CD4-positive, alpha-beta T cell (primary cell): ENCODE data around the gene MSANTD2. TPM values are rescaled to one million over a fixed set of nuclear protein-coding genes. Genes with fewer than 3 reads are reported as not detected.

ENCODE experiments used
- ATAC-seq: fragments of 200-7000 bp; cut with Tn5 transposase; one replicate; pipeline ENCODE4 v1.10.0; 2022; ENCODE audit warnings: mild to moderate bottlenecking; ENCODE audit not compliant: poor library complexity
- CTCF ChIA-PET: fragments of 350-600 bp; sonication (Branson Sonifier 250); formaldehyde crosslinking; loops from one replicate; lab custom pipeline; 2021; ENCODE audit warnings: antibody characterized with exemption, inconsistent platforms; lab: Charles Lee
- POLR2A ChIA-PET: fragments of 350-600 bp; sonication (Branson Sonifier 250); formaldehyde crosslinking; loops from one replicate; lab custom pipeline; 2021; ENCODE audit warnings: antibody characterized with exemption, inconsistent platforms; lab: Charles Lee
- DNase-seq, 14 experiments: peaks; one replicate each; pipeline ENCODE4 v3.0.0-alpha.2; 2013 to 2020; ENCODE audit warnings: mixed read lengths in 2 of 14
- H3K27ac ChIP-seq, 2 donors: one replicate each; pipeline versions ENCODE4 v1.5.1 to v1.7.0; 2013; ENCODE audit warnings: low read length in 2 of 2, low read depth in 1 of 2, mild to moderate bottlenecking in 1 of 2
- H3K27me3 ChIP-seq, 2 experiments: 1 replicate in 1 of 2; 2 replicates in 1 of 2; pipeline versions ENCODE4 v1.6.1 to v1.7.0; 2013; ENCODE audit warnings: low read length in 2 of 2, control low read depth in 1 of 2, mild to moderate bottlenecking in 1 of 2, moderate library complexity in 1 of 2; ENCODE audit not compliant: insufficient read depth in 2 of 2, control insufficient read depth in 1 of 2
- H3K36me3 ChIP-seq: one replicate; pipeline ENCODE4 v1.6.1; 2013; ENCODE audit warnings: low read length, control low read depth; ENCODE audit not compliant: insufficient read depth
- H3K4me1 ChIP-seq: one replicate; pipeline ENCODE4 v1.6.1; 2013; ENCODE audit warnings: low read length, control low read depth; ENCODE audit not compliant: insufficient read depth
- H3K4me3 ChIP-seq: one replicate; pipeline ENCODE4 v1.5.1; 2013; ENCODE audit warnings: mild to moderate bottlenecking, low read length, moderate library complexity
- H3K9me3 ChIP-seq, 2 experiments: 1 replicate in 1 of 2; 2 replicates in 1 of 2; pipeline versions ENCODE4 v1.6.1 to v1.7.0; 2013; ENCODE audit warnings: low read length in 2 of 2, mild to moderate bottlenecking in 2 of 2, control low read depth in 1 of 2, moderate library complexity in 1 of 2; ENCODE audit not compliant: control insufficient read depth in 1 of 2, insufficient read depth in 1 of 2
- H3K27ac Mint-ChIP-seq: one replicate; pipeline ENCODE4 v1.8.0; 2020; ENCODE audit warnings: mixed read lengths
- H3K27me3 Mint-ChIP-seq: one replicate; pipeline ENCODE4 v1.8.0; 2021; ENCODE audit warnings: mixed read lengths
- H3K36me3 Mint-ChIP-seq: one replicate; pipeline ENCODE4 v1.8.0; 2021; ENCODE audit warnings: low read depth, mixed read lengths
- H3K4me1 Mint-ChIP-seq: one replicate; pipeline ENCODE4 v1.8.0; 2021; ENCODE audit warnings: low read depth, mixed read lengths
- H3K4me3 Mint-ChIP-seq: one replicate; pipeline ENCODE4 v1.8.0; 2020; ENCODE audit warnings: mild to moderate bottlenecking, mixed read lengths
- H3K9me3 Mint-ChIP-seq: one replicate; pipeline ENCODE4 v1.8.0; 2020; ENCODE audit warnings: mixed read lengths
- CTCF ChIP-seq: fragments of 200-600 bp; IDR thresholded peaks from one replicate; pipeline ENCODE4 v1.8.0; 2022; ENCODE audit warnings: antibody characterized with exemption, mild to moderate bottlenecking
- intact Hi-C, 2 experiments: fragments of 100-400 bp; cut with DNase I in 1 of 2; cut with micrococcal nuclease in 1 of 2; formaldehyde crosslinking; loops; one replicate each; pipeline versions ENCODE4 v1.15.1 to v1.9.0; 2023 to 2025; cut with DNase I, micrococcal nuclease
- total RNA-seq, 174 experiments: library from RNA in 2 of 174; stranded (reverse) in 2 of 174; gene quantifications; one replicate each; pipeline ENCODE4 v1.2.3 and lab custom pipeline; 2021 to 2026

MSANTD2 gene
- total RNA-seq, 2 experiments from 2014 or later: 4.2 to 5.1 TPM

DNA sequence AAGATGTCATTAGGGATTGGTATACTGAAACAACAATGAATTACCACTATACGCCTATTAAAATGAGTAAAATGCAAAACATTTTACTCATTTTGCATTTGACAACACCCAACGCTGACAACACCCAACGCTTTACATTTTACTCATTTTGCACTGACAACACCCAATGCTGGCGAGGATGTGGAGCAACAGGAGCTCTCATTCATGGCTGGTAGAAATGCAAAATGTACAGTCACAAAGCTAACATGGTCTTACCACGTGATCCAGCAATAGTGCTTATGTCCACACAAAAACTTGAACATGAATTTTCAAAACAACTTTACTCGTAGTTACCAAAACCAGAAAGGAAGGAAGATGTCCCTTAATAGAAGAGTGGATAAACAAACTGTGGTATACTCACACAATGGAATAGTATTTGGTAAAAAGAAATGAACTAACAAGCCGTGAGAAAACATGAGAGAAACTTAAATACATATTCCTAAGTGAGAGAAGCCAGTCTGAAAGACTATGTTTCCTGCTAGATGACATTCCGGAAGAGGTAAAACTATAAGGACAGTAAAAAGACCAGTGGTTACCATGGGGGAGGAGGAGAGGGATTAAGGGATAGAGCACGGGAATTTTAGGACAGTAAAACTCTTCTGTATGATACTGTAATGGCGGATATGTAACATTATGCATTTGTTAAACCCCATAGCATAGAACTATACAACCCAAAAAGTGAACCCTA, 11.4 kb upstream of the MSANTD2 start:
- no peak for TF ChIP-seq CTCF

DNA sequence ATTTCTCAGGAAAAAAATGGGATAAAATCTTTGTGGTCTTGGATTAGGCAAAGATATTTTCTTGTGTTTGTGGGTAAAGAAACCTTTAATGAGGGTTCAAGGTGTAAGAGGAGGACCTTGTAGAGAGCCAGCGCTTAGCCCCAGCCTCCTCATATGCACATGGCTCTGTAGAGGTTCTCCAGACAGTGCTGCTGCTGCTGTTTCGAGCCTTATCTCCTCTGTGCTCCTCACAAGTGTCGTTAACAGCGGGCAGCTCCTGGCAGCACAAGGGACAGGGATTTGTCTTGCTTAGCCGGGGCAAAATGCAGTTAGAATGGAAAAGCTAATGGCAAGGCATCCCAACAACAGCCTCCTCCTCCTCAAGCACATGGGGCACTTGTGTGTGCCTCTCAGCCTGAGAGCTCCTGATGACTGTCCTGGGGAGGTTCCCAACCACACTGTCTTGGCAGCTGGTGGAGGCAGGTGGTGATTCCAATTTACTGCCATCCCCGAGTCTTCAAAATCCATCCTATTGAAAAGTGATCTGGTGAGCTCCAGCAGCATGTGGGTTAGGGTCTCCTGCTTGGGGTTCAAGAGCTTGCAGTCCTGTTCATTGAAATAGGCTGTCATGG, 7.6 kb upstream of the MSANTD2 start:
- intact Hi-C loops: no loop called here
- peaks cover 4 to 6% of the 10 kb centered on the region in 2 experiments for H3K27me3 ChIP-seq
- no peak overlapping the region for H3K27ac Mint-ChIP-seq
- no peaks in the 10 kb centered on the region for H3K9me3 Mint-ChIP-seq
- H3K36me3 Mint-ChIP-seq: peaks cover 14% of the 10 kb centered on the region
- no peaks in the 10 kb centered on the region for H3K4me1 Mint-ChIP-seq
- ATAC-seq: no peak
- peaks cover 13% of the 10 kb centered on the region for H3K27me3 Mint-ChIP-seq
- peaks cover 4% of the 10 kb centered on the region for H3K36me3 ChIP-seq
- no peaks in the 10 kb centered on the region for H3K4me1 ChIP-seq
- DNase-seq: no peak
- no peak for TF ChIP-seq CTCF
- no peak overlapping the region for H3K4me3 Mint-ChIP-seq
- no peak overlapping the region for H3K4me3 ChIP-seq
- ChIA-PET POLR2A (no interaction called here), CTCF (no interaction called here)
- H3K9me3 ChIP-seq: no peaks in the 10 kb centered on the region
- no peak overlapping the region for H3K27ac ChIP-seq

More for the DNA sequence above, 11.4 kb upstream of the MSANTD2 start:
- Mint-ChIP-seq H3K27me3 (peaks cover 40% of the 10 kb centered on the region), H3K9me3 (no peaks in the 10 kb centered on the region), H3K36me3 (peaks cover 8% of the 10 kb centered on the region), H3K4me1 (no peaks in the 10 kb centered on the region), H3K4me3 (no peak overlapping the region), H3K27ac (no peak overlapping the region)
- no peak for DNase-seq
- Histone ChIP-seq H3K4me3 (no peak overlapping the region), H3K27ac (no peak overlapping the region), H3K36me3 (no peaks in the 10 kb centered on the region), H3K4me1 (no peaks in the 10 kb centered on the region), H3K27me3 (peaks cover 9 to 13% of the 10 kb centered on the region in 2 experiments), H3K9me3 (no peaks in the 10 kb centered on the region)
- ChIA-PET POLR2A (no interaction called here), CTCF (no interaction called here)
- ATAC-seq: no peak
- intact Hi-C loops: no loop called here

GRCh38 chr11:124807201-124807600, 7.0 kb upstream of the MSANTD2 start:
- ChIA-PET CTCF (no interaction called here), POLR2A (no interaction called here)
- Mint-ChIP-seq H3K36me3 (peaks cover 14% of the 10 kb centered on the region), H3K4me1 (no peaks in the 10 kb centered on the region), H3K27ac (no peak overlapping the region), H3K9me3 (no peaks in the 10 kb centered on the region), H3K4me3 (no peak overlapping the region), H3K27me3 (peaks cover 7% of the 10 kb centered on the region)
- DNase-seq (no peak), ATAC-seq (no peak)
- Histone ChIP-seq H3K27ac (no peak overlapping the region), H3K4me3 (no peak overlapping the region), H3K36me3 (peaks cover 4% of the 10 kb centered on the region), H3K4me1 (no peaks in the 10 kb centered on the region), H3K27me3 (peaks cover 0 to under 1% of the 10 kb centered on the region in 2 experiments), H3K9me3 (no peaks in the 10 kb centered on the region)
- no peak for TF ChIP-seq CTCF
- intact Hi-C loops: no loop called here
